ENCODE results near the gene PNMA8A.
A peak's percentile ranks its signal among the peaks of the same experiment; 100 is the strongest.
"Not testable (repeated sequence)": the region's sequence is repeated elsewhere in the genome, so short reads cannot be mapped to it uniquely, and the experiment has no call there.

The PNMA8A gene

GRCh38 chr19:46447824-46448223, 23.5 kb downstream of the PNMA8A start:
- no peaks in the 10 kb centered on the region for H3K36me3 ChIP-seq (replicated peaks)
- no peaks in the 10 kb centered on the region for H3K27me3 ChIP-seq (ENCODE audit: low read depth)
- in situ Hi-C loops (cut with MboI; ENCODE audit: low sequenced_read_pairs) = no loop called here
- no peaks in the 10 kb centered on the region for H3K4me1 ChIP-seq
- H3K4me3 ChIP-seq = no peak overlapping the region
- H3K9me3 ChIP-seq = no peaks in the 10 kb centered on the region
- DNase-seq (ENCODE audit: low spot score in 2 of 2) = no peak

GRCh38 chr19:46447006-46447405, 24.4 kb downstream of the PNMA8A start:
- no peak for DNase-seq (ENCODE audit: low spot score in 2 of 2)
- Histone ChIP-seq H3K27me3 (ENCODE audit: low read depth) (no peaks in the 10 kb centered on the region), H3K9me3 (no peaks in the 10 kb centered on the region), H3K4me3 (no peak overlapping the region), H3K4me1 (no peaks in the 10 kb centered on the region), H3K36me3 (replicated peaks) (no peaks in the 10 kb centered on the region)
- in situ Hi-C loops (cut with MboI; ENCODE audit: low sequenced_read_pairs) = no loop called here

GRCh38 chr19:46446021-46446420, 25.3 kb downstream of the PNMA8A start:
- Histone ChIP-seq H3K9me3 (no peaks in the 10 kb centered on the region), H3K36me3 (replicated peaks) (no peaks in the 10 kb centered on the region), H3K27me3 (ENCODE audit: low read depth) (no peaks in the 10 kb centered on the region), H3K4me3 (no peak overlapping the region), H3K4me1 (no peaks in the 10 kb centered on the region)
- in situ Hi-C loops (cut with MboI; ENCODE audit: low sequenced_read_pairs) = no loop called here
- DNase-seq (ENCODE audit: low spot score in 2 of 2) = no peak

- Histone ChIP-seq H3K27me3 (ENCODE audit: low read depth) (no peaks in the 10 kb centered on the region), H3K36me3 (replicated peaks) (no peaks in the 10 kb centered on the region), H3K4me1 (no peaks in the 10 kb centered on the region), H3K4me3 (no peak overlapping the region), H3K9me3 (no peaks in the 10 kb centered on the region)
- no peak for DNase-seq (ENCODE audit: low spot score in 2 of 2)
- in situ Hi-C loops (cut with MboI; ENCODE audit: low sequenced_read_pairs) = no loop called here
These were observed 28.4 kb downstream of the PNMA8A start for GRCh38 chr19:46442808-46443450.

GRCh38 chr19:46441866-46442265, 29.5 kb downstream of the PNMA8A start:
- Histone ChIP-seq H3K36me3 (replicated peaks) (no peaks in the 10 kb centered on the region), H3K27me3 (ENCODE audit: low read depth) (no peaks in the 10 kb centered on the region), H3K4me1 (no peaks in the 10 kb centered on the region), H3K4me3 (no peak overlapping the region), H3K9me3 (no peaks in the 10 kb centered on the region)
- DNase-seq (ENCODE audit: low spot score in 2 of 2) = no peak
- in situ Hi-C loops (cut with MboI; ENCODE audit: low sequenced_read_pairs) = no loop called here

GRCh38 chr19:46435689-46436088, 35.7 kb downstream of the PNMA8A start:
- H3K4me3 ChIP-seq; DNase-seq (ENCODE audit: low spot score in 2 of 2); H3K9me3 ChIP-seq; H3K27me3 ChIP-seq (ENCODE audit: low read depth); H3K4me1 ChIP-seq; in situ Hi-C loops (cut with MboI; ENCODE audit: low sequenced_read_pairs); H3K36me3 ChIP-seq (replicated peaks): not testable (repeated sequence)

- DNase-seq (ENCODE audit: low spot score in 2 of 2) = no peak
- in situ Hi-C loops (cut with MboI; ENCODE audit: low sequenced_read_pairs) = no loop called here
- Histone ChIP-seq H3K27me3 (ENCODE audit: low read depth) (no peaks in the 10 kb centered on the region; the same call in 1 of the 2 replicates), H3K4me1 (no peaks in the 10 kb centered on the region), H3K4me3 (no peak overlapping the region), H3K36me3 (replicated peaks) (no peaks in the 10 kb centered on the region), H3K9me3 (no peaks in the 10 kb centered on the region)
These were observed 36.4 kb downstream of the PNMA8A start for GRCh38 chr19:46435009-46435408.

GRCh38 chr19:46433470-46433869, 37.9 kb downstream of the PNMA8A start:
- H3K4me3 ChIP-seq; in situ Hi-C loops (cut with MboI; ENCODE audit: low sequenced_read_pairs); H3K36me3 ChIP-seq (replicated peaks); H3K4me1 ChIP-seq; H3K27me3 ChIP-seq (ENCODE audit: low read depth); H3K9me3 ChIP-seq; DNase-seq (ENCODE audit: low spot score in 2 of 2): not testable (repeated sequence)

GRCh38 chr19:46431824-46432223, 39.5 kb downstream of the PNMA8A start:
- Histone ChIP-seq H3K9me3 (no peaks in the 10 kb centered on the region), H3K27me3 (ENCODE audit: low read depth) (no peaks in the 10 kb centered on the region; the same call in 1 of the 2 replicates), H3K4me1 (no peaks in the 10 kb centered on the region), H3K36me3 (replicated peaks) (no peaks in the 10 kb centered on the region), H3K4me3 (no peak overlapping the region)
- in situ Hi-C loops (cut with MboI; ENCODE audit: low sequenced_read_pairs) = no loop called here
- peak in 1 of 2 experiments; percentile 54 for DNase-seq (ENCODE audit: low spot score in 2 of 2)

GRCh38 chr19:46429999-46430398, 41.4 kb downstream of the PNMA8A start:
- no peaks in the 10 kb centered on the region for H3K36me3 ChIP-seq (replicated peaks)
- DNase-seq (ENCODE audit: low spot score in 2 of 2) = no peak
- no peaks in the 10 kb centered on the region; the same call in 1 of the 2 replicates for H3K27me3 ChIP-seq (ENCODE audit: low read depth)
- in situ Hi-C loops (cut with MboI; ENCODE audit: low sequenced_read_pairs) = no loop called here
- H3K4me3 ChIP-seq = no peak overlapping the region
- no peaks in the 10 kb centered on the region for H3K9me3 ChIP-seq
- peaks cover 5% of the 10 kb centered on the region; the same call in 1 of the 2 replicates for H3K4me1 ChIP-seq

GRCh38 chr19:46428239-46429135, 42.9 kb downstream of the PNMA8A start, which contains the start of gene PNMA8C:
PNMA8C (minus strand) TSS chr19:46428936; CDS start chr19:46428359, 577 bp downstream.
- peak within 1 kb of the TSS; percentile 9 for H3K4me3 ChIP-seq
- in situ Hi-C loops (cut with MboI; ENCODE audit: low sequenced_read_pairs) = no loop called here
- H3K27me3 ChIP-seq (ENCODE audit: low read depth) = no peaks in the 10 kb centered on the region
- peaks cover 5% of the 10 kb centered on the region; the same call in 1 of the 2 replicates for H3K4me1 ChIP-seq
- H3K36me3 ChIP-seq (replicated peaks) = no peaks in the 10 kb centered on the region
- DNase-seq (ENCODE audit: low spot score in 2 of 2) = peak; percentile 36 to 79
- H3K9me3 ChIP-seq = no peaks in the 10 kb centered on the region

- DNase-seq (ENCODE audit: low spot score in 2 of 2) = no peak
- Histone ChIP-seq H3K4me3 (no peak overlapping the region), H3K4me1 (peaks cover 5% of the 10 kb centered on the region; the same call in 1 of the 2 replicates), H3K27me3 (ENCODE audit: low read depth) (no peaks in the 10 kb centered on the region), H3K9me3 (no peaks in the 10 kb centered on the region), H3K36me3 (replicated peaks) (no peaks in the 10 kb centered on the region)
- in situ Hi-C loops (cut with MboI; ENCODE audit: low sequenced_read_pairs) = no loop called here
These were observed 43.8 kb downstream of the PNMA8A start for GRCh38 chr19:46427518-46428045.

- peak; percentile 78 to 92 for DNase-seq (ENCODE audit: low spot score in 2 of 2)
- Histone ChIP-seq H3K4me3 (peak overlapping the region; percentile 36), H3K9me3 (no peaks in the 10 kb centered on the region), H3K36me3 (replicated peaks) (no peaks in the 10 kb centered on the region), H3K4me1 (peaks cover 5% of the 10 kb centered on the region; the same call in 1 of the 2 replicates), H3K27me3 (ENCODE audit: low read depth) (no peaks in the 10 kb centered on the region)
- in situ Hi-C loops (cut with MboI; ENCODE audit: low sequenced_read_pairs) = no loop called here
These were observed 44.7 kb downstream of the PNMA8A start for GRCh38 chr19:46426506-46427162.
